OCI-LY1 (cell line): ENCODE results near the gene NNT.

Source experiments
- H2AFZ ChIP-seq: fragments of 200-600 bp; sonication (generic), shearing (Covaris generic); 2 replicates; pipeline ENCODE4 v1.6.0; 2014; ENCODE audit warnings: antibody characterized with exemption, mild to moderate bottlenecking, low read length
- H3F3A ChIP-seq: fragments of 200-600 bp; sonication (generic), shearing (Covaris generic); 2 replicates; pipeline ENCODE4 v1.6.0; 2014; ENCODE audit warnings: mild to moderate bottlenecking, antibody characterized with exemption, low read length, moderate library complexity; ENCODE audit not compliant: insufficient read depth
- H3K27ac ChIP-seq: fragments of 200-600 bp; sonication (generic); 2 replicates; pipeline ENCODE4 v1.5.1; 2014; ENCODE audit warnings: low read length, mixed run types, mild to moderate bottlenecking, low read depth; ENCODE audit not compliant: poor library complexity, severe bottlenecking
- H3K27me3 ChIP-seq: fragments of 200-600 bp; sonication (generic); 2 replicates; pipeline ENCODE4 v1.6.0; 2014; ENCODE audit warnings: antibody characterized with exemption, mild to moderate bottlenecking, low read length, moderate library complexity; ENCODE audit not compliant: insufficient read depth
- H3K36me3 ChIP-seq: fragments of 200-600 bp; sonication (generic); 2 replicates; pipeline ENCODE4 v1.6.1; 2014; ENCODE audit warnings: mild to moderate bottlenecking, antibody characterized with exemption, low read length, moderate library complexity, mixed read lengths; ENCODE audit not compliant: insufficient read depth
- H3K4me1 ChIP-seq: fragments of 200-600 bp; sonication (generic); 2 replicates; pipeline ENCODE4 v1.5.1; 2014; ENCODE audit warnings: mild to moderate bottlenecking, low read length, moderate library complexity; ENCODE audit not compliant: insufficient read depth, severe bottlenecking
- H3K4me2 ChIP-seq: fragments of 200-600 bp; sonication (generic), shearing (Covaris generic); 2 replicates; pipeline ENCODE4 v1.6.1; 2014; ENCODE audit warnings: low read length
- H3K4me3 ChIP-seq: fragments of 200-600 bp; sonication (generic); 2 replicates; pipeline ENCODE4 v1.5.1; 2014; ENCODE audit warnings: low read length, low read depth, mild to moderate bottlenecking, mixed read lengths; ENCODE audit not compliant: poor library complexity, severe bottlenecking
- H3K79me2 ChIP-seq: fragments of 200-600 bp; shearing (Covaris generic); 2 replicates; pipeline ENCODE4 v1.6.1; 2016; ENCODE audit warnings: mixed run types, low read length, mixed read lengths; ENCODE audit not compliant: insufficient read depth
- H3K9ac ChIP-seq: fragments of 200-600 bp; sonication (generic), shearing (Covaris generic); 2 replicates; pipeline ENCODE4 v1.6.1; 2014; ENCODE audit warnings: mild to moderate bottlenecking, low read length, mixed read lengths
- H3K9me2 ChIP-seq: fragments of 200-600 bp; sonication (generic), shearing (Covaris generic); 2 replicates; pipeline ENCODE4 v1.6.1; 2014; ENCODE audit warnings: low read depth, mild to moderate bottlenecking, low read length, mixed read lengths
- H3K9me3 ChIP-seq: fragments of 200-600 bp; shearing (Covaris generic); 2 replicates; pipeline ENCODE4 v1.6.1; 2014; ENCODE audit warnings: low read length, mixed read lengths
- H4K20me1 ChIP-seq: fragments of 200-600 bp; sonication (generic), shearing (Covaris generic); 2 replicates; pipeline ENCODE4 v1.6.0; 2016; ENCODE audit warnings: mild to moderate bottlenecking, low read length; ENCODE audit not compliant: insufficient read depth
- EZH2 ChIP-seq: fragments of 200-600 bp; sonication (generic), shearing (Covaris generic); IDR thresholded peaks from 2 replicates; pipeline ENCODE4 v1.8.0; 2017; ENCODE audit warnings: borderline replicate concordance, mixed run types, mild to moderate bottlenecking, antibody characterized with exemption, low read length, moderate library complexity, mixed read lengths
- TF ChIP-seq, protein P1 (sequence below): fragments of 200-600 bp; sonication (generic), shearing (Covaris generic); IDR thresholded peaks from 2 replicates; pipeline ENCODE4 v1.5.1; 2017; ENCODE audit warnings: mild to moderate bottlenecking, antibody characterized with exemption, low read length, moderate library complexity, mixed read lengths

NNT gene

GRCh38 chr5:43565043-43565442, 37.9 kb upstream of the NNT start:
- Histone ChIP-seq H3K9me2 (no peaks in the 10 kb centered on the region), H3K36me3 (no peaks in the 10 kb centered on the region), H3K27me3 (no peaks in the 10 kb centered on the region), H3K79me2 (no peaks in the 10 kb centered on the region), H3K9ac (no peak overlapping the region), H3F3A (no peaks in the 10 kb centered on the region), H4K20me1 (no peaks in the 10 kb centered on the region), H3K27ac (no peak overlapping the region), H3K4me2 (no peak overlapping the region), H2AFZ (no peak overlapping the region), H3K4me3 (no peak overlapping the region), H3K9me3 (no peaks in the 10 kb centered on the region), H3K4me1 (no peaks in the 10 kb centered on the region)
- TF ChIP-seq, protein P1, sequence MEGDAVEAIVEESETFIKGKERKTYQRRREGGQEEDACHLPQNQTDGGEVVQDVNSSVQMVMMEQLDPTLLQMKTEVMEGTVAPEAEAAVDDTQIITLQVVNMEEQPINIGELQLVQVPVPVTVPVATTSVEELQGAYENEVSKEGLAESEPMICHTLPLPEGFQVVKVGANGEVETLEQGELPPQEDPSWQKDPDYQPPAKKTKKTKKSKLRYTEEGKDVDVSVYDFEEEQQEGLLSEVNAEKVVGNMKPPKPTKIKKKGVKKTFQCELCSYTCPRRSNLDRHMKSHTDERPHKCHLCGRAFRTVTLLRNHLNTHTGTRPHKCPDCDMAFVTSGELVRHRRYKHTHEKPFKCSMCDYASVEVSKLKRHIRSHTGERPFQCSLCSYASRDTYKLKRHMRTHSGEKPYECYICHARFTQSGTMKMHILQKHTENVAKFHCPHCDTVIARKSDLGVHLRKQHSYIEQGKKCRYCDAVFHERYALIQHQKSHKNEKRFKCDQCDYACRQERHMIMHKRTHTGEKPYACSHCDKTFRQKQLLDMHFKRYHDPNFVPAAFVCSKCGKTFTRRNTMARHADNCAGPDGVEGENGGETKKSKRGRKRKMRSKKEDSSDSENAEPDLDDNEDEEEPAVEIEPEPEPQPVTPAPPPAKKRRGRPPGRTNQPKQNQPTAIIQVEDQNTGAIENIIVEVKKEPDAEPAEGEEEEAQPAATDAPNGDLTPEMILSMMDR: no peak
- no peak for TF ChIP-seq EZH2

DNA sequence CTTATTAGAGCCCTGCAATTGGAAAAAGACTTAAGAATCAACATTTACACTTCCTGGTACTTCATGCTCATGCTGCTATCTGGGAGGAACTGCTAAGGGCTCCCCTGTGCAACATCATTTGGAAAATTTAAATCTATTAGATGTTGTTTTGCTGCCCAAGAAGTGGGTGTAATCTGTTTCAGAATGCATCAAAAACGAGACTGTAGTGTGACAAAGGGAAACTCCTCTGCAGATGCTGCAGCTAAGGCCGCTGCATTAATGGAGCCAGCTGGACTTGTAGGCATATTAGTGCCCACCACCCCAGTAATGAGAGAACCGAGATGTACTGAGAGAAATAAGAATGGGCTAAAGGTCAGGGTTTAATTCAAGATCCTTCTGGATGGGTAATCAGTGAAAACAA, 35.0 kb upstream of the NNT start:
- no peaks in the 10 kb centered on the region for H3F3A ChIP-seq
- no peaks in the 10 kb centered on the region for H3K9me3 ChIP-seq
- H4K20me1 ChIP-seq: no peaks in the 10 kb centered on the region
- H3K36me3 ChIP-seq: no peaks in the 10 kb centered on the region
- H3K27me3 ChIP-seq: no peaks in the 10 kb centered on the region
- TF ChIP-seq, protein P1: no peak
- TF ChIP-seq EZH2: no peak
- H3K27ac ChIP-seq: no peak overlapping the region
- H3K9ac ChIP-seq: no peak overlapping the region
- no peaks in the 10 kb centered on the region for H3K9me2 ChIP-seq
- H3K4me1 ChIP-seq: no peaks in the 10 kb centered on the region
- H3K4me3 ChIP-seq: no peak overlapping the region
- H3K4me2 ChIP-seq: no peak overlapping the region
- H3K79me2 ChIP-seq: no peaks in the 10 kb centered on the region
- H2AFZ ChIP-seq: no peak overlapping the region

- H3K36me3 ChIP-seq: no peaks in the 10 kb centered on the region
- no peak overlapping the region for H3K9ac ChIP-seq
- H3K9me2 ChIP-seq: no peaks in the 10 kb centered on the region
- TF ChIP-seq EZH2: no peak
- TF ChIP-seq, protein P1: no peak
- H3K9me3 ChIP-seq: no peaks in the 10 kb centered on the region
- no peaks in the 10 kb centered on the region for H3K4me1 ChIP-seq
- H3F3A ChIP-seq: no peaks in the 10 kb centered on the region
- H4K20me1 ChIP-seq: no peaks in the 10 kb centered on the region
- no peaks in the 10 kb centered on the region for H3K79me2 ChIP-seq
- H3K27ac ChIP-seq: no peak overlapping the region
- no peak overlapping the region for H2AFZ ChIP-seq
- no peak overlapping the region for H3K4me3 ChIP-seq
- no peak overlapping the region for H3K4me2 ChIP-seq
- H3K27me3 ChIP-seq: no peaks in the 10 kb centered on the region
Observed at GRCh38 chr5:43569236-43569746, 33.7 kb upstream of the NNT start.
